ENCODE results near the gene RAPGEF2.

GRCh38 chr4:159193046-159193620 lies 90.3 kb downstream of the RAPGEF2 start:
- TF ChIP-seq, protein P1, sequence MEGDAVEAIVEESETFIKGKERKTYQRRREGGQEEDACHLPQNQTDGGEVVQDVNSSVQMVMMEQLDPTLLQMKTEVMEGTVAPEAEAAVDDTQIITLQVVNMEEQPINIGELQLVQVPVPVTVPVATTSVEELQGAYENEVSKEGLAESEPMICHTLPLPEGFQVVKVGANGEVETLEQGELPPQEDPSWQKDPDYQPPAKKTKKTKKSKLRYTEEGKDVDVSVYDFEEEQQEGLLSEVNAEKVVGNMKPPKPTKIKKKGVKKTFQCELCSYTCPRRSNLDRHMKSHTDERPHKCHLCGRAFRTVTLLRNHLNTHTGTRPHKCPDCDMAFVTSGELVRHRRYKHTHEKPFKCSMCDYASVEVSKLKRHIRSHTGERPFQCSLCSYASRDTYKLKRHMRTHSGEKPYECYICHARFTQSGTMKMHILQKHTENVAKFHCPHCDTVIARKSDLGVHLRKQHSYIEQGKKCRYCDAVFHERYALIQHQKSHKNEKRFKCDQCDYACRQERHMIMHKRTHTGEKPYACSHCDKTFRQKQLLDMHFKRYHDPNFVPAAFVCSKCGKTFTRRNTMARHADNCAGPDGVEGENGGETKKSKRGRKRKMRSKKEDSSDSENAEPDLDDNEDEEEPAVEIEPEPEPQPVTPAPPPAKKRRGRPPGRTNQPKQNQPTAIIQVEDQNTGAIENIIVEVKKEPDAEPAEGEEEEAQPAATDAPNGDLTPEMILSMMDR (IDR thresholded peaks at IDR 0.05), result no peak
- TF ChIP-seq POLR2A (IDR thresholded peaks at IDR 0.05), result no peak

Data from thyroid gland (tissue), 4 donors.